GM12892 (cell line): ENCODE measurements around the gene C3orf70.

Experiments used
- DNase-seq: peaks from one replicate; pipeline ENCODE4 v3.0.0; 2011; ENCODE audit not compliant: insufficient read length
- FAIRE-seq: peaks from 2 replicates; lab custom pipeline; 2011; peaks lifted over from hg19 to GRCh38; lab: Jason Lieb, UNC
- POLR2A ChIP-seq: IDR thresholded peaks from 2 replicates; pipeline ENCODE4 v1.6.1; 2011; ENCODE audit warnings: low read depth, low read length, control low read depth
- POLR2AphosphoS5 ChIP-seq: IDR thresholded peaks from 2 replicates; pipeline ENCODE4 v1.6.1; 2011; ENCODE audit warnings: low read depth, low read length, control low read depth
- TAF1 ChIP-seq: IDR thresholded peaks from 2 replicates; pipeline ENCODE4 v1.6.1; 2011; ENCODE audit warnings: low read depth, mild to moderate bottlenecking, control low read depth, low read length, borderline replicate concordance

C3orf70 gene

DNA sequence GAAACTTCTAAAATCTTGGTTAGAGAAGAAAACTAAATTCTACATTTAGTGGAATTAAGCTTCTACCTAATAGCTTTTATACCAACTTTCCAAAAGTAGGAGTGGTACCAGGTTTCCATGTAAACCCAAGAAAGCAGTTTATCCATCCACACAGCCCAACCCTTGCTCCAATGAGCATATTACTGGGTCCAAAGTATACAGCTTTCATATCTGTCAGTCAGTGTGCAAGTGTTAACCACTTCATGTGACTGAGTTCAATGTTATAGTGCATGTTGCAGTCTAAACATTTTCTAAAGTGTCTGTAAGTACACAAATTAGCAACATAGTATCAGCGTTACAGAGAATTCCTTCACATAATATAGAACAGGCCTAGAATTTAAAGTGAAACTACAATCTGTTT is 73.2 kb downstream of the C3orf70 start:
- DNase-seq, result no peak
- FAIRE-seq, result no peak
- TF ChIP-seq TAF1 (no peak), POLR2AphosphoS5 (no peak), POLR2A (no peak)

DNA sequence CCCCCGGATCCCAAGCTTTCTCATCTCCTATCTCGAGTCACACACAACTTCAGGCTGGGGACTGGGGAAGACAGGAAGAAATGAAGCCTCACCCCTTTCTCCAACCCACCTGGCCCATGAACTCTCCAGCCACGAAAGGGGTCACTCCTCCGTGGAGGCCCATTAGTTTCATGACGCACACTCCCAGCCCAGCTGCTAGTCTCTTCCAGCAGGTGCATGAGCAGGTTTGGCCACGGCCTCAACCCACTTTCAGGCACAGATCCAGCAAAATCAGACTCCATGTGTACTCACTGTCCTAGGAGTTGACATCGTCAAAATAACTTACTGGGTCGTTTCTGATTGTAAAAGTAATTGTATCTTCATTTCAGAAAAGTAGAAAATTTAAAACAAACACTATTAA is 76.6 kb downstream of the C3orf70 start:
- no peak for FAIRE-seq
- DNase-seq, result no peak

GRCh38 chr3:185075547-185075946 is 77.3 kb downstream of the C3orf70 start:
- FAIRE-seq (no peak), DNase-seq (no peak)
- TF ChIP-seq POLR2AphosphoS5 (no peak), TAF1 (no peak), POLR2A (no peak)

More for the DNA sequence above, 76.6 kb downstream of the C3orf70 start:
- no peak for TF ChIP-seq POLR2A
- no peak for TF ChIP-seq POLR2AphosphoS5
- TF ChIP-seq TAF1, result no peak

DNA sequence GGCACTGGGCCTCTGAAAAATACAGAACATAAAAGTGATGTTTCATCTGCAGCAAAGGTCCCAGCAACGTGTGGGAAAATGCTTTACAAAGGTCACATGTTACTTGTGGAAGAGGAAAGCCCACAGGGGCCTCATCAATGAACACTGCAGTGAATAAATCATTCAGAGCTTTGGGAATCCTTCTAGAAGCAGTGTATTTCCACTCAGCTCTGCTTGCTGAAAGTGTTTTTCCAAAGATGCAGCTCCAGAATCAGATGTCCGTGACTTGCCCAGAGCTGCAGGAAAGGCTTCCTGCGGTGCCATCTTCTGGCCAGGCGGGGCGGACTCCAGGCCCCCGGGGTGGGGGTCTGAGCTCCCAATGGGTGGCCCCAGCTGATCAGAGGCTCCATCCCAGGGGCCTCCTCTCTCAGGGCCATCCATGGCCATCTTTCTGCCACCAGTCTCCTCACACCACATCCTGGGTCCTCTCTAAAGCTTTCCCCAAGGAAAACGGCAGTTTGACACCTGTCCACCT is 81.5 kb downstream of the C3orf70 start:
- TF ChIP-seq TAF1 (no peak), POLR2A (no peak), POLR2AphosphoS5 (no peak)
- DNase-seq, result no peak
- FAIRE-seq, result no peak

DNA sequence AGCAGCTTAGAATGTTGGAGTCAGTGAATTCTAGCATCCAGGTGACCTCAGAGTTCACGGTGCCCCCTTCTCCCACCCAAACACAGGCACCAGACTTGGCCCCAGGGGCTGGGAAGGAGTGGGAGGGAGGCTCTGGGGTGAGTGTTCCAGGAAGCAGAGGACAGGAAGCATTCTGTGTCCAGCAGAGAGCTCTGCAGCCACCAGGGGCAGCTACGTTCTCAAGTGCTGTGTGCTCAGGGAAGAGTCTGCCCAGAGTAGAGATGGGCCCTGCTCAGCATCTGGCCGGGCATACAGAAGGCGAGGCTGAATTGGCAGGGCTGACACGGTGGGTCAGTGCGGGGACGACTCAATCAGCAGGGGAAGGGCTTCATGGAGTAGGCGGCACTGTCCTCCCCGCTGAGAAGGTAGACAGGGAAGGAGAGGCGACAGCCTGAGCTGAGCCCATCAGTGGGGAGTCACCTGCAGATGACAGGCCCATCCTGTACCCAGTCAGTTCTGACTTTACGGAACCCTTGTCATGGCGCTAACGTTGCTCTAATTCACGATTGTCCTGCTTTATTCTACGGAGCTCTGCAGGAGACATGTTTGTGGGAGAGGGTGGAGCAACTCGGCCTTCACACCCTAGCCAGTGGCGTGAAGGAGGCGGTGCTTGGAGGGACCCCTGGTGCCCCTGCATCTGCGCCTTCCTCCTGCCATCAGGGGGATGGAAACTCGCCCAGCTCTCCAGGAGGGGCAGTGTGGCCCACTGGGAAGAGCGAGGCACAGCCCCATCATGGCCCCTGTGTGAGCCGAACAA is 82.2 kb downstream of the C3orf70 start:
- no peak for TF ChIP-seq TAF1
- no peak for TF ChIP-seq POLR2AphosphoS5
- TF ChIP-seq POLR2A, result no peak
- no peak for DNase-seq
- FAIRE-seq, result no peak

DNA sequence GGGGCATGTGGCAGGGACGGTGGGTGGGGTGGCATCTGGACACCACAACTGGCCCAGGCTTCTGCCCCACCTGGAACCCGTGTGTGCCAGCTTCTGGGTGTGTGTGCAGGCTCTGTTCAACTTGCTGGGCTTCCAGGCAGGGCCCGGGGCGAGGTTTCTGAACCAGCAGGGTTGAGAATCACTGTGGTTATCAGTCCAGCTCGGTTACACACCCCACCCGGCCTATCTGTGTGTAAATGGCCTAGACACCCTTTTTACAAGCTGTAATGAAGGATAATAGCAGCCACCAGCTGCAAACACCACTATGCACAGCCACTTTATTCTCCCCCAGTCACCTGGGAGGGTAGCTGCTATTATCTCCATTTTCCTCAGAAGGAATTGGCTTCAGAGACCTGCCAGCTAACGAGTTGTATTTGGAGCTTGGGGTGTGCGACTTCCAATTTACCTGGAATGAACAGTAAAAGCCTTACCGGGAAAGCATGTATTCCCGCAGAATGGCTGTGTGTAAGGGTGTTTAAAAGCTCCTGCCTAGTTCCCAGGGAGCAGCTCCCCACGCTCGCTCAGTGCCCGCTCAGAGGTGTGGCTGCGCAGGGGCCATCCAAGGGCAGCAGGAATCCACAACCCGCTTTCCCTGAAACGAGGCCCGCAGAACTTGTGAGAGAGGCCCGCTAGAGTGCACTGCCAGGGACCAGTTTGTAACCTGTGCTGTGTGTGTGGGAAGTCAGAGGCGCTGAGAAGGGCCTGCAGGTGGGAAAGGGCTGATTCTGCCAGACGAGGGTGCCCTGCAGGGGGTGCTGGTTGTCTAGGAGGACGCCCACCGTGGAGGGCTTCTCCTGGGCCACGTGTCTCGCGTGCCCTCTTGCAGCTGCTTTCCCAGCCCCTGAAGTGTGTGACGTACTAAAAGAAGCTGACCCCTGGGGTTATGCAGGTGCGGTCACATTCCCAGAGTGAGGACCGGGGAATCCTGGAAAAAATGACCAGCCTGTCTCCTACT is 83.5 kb downstream of the C3orf70 start:
- no peak for FAIRE-seq
- TF ChIP-seq POLR2AphosphoS5, result no peak
- no peak for TF ChIP-seq POLR2A
- no peak for TF ChIP-seq TAF1
- no peak for DNase-seq

DNA sequence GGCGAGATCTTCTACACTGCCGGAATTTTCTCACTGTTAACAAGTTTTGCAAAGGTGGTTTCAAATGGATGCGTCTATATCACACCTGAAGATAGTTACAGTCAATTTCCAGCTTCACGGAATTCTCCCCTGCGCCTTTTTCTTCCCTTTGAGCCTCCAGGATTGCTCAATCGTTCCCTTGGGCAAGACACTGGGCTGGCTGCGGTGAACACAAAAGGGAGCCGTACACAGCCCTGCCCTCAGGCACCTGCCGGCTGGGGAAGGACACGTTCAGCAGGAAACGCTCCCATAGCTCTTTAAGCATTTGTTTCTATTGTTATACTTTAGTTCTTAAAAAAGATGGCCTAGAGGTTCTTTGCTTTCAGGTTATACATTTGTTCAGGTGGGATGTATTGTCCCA is 85.7 kb downstream of the C3orf70 start:
- no peak for FAIRE-seq
- DNase-seq, result no peak
- TF ChIP-seq TAF1, result no peak
- no peak for TF ChIP-seq POLR2AphosphoS5
- TF ChIP-seq POLR2A, result no peak

- no peak for TF ChIP-seq POLR2A
- FAIRE-seq (no peak), DNase-seq (no peak)
These were observed 86.6 kb downstream of the C3orf70 start for GRCh38 chr3:185066251-185066650.

- FAIRE-seq (no peak), DNase-seq (no peak)
- TF ChIP-seq TAF1 (no peak), POLR2A (no peak), POLR2AphosphoS5 (no peak)
These were observed 87.8 kb downstream of the C3orf70 start for GRCh38 chr3:185065059-185065458.

GRCh38 chr3:185063431-185063830 is 89.4 kb downstream of the C3orf70 start:
- FAIRE-seq (no peak), DNase-seq (no peak)
- no peak for TF ChIP-seq TAF1
- no peak for TF ChIP-seq POLR2AphosphoS5
- TF ChIP-seq POLR2A, result no peak

- TF ChIP-seq TAF1 (no peak), POLR2A (no peak), POLR2AphosphoS5 (no peak)
- FAIRE-seq (no peak), DNase-seq (no peak)
These were observed 90.7 kb downstream of the C3orf70 start for GRCh38 chr3:185062191-185062590.

DNA sequence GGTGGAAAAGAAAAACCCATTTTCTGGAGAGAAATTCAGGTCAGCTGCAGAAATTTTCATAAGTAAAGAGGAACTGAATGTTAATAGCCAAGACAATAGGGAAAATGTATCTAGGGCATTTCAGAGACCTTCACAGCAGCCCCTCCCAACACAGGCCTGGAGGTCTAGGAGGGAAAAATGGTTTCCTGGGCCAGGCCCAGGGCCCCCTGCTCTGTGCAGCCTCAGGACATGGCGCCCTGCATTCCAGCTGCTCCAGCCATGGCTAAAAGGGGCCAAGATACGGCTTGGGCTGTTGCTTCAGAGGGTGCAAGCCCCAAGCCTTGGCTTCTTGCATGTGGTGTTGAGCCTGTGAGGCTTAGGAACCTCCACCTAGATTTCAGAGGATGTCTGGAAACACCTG is 92.2 kb downstream of the C3orf70 start:
- FAIRE-seq (no peak), DNase-seq (no peak)
- TF ChIP-seq TAF1, result no peak
- TF ChIP-seq POLR2AphosphoS5, result no peak
- TF ChIP-seq POLR2A, result no peak
